Nephron (organoid): Measurements from ENCODE around the gene DDX19B.
"Not testable (repeated sequence)": the region's sequence is repeated elsewhere in the genome, so short reads cannot be mapped to it uniquely, and the experiment has no call there.

Source experiments
- H3K27ac Mint-ChIP-seq, 3 experiments: 2 replicates each; pipeline ENCODE4 v1.8.0; 2020; ENCODE audit warnings: mixed read lengths in 3 of 3, mild to moderate bottlenecking in 2 of 3, moderate library complexity in 1 of 3
- H3K27me3 Mint-ChIP-seq: 2 replicates; pipeline ENCODE4 v1.8.0; 2021; ENCODE audit warnings: low read depth, mild to moderate bottlenecking, moderate library complexity, mixed read lengths
- H3K36me3 Mint-ChIP-seq: 2 replicates; pipeline ENCODE4 v1.8.0; 2020; ENCODE audit warnings: low read depth, mixed read lengths
- H3K4me1 Mint-ChIP-seq: 2 replicates; pipeline ENCODE4 v1.8.0; 2020; ENCODE audit warnings: mixed read lengths
- H3K4me3 Mint-ChIP-seq, 3 experiments: 2 replicates each; pipeline ENCODE4 v1.8.0; 2020; ENCODE audit warnings: mild to moderate bottlenecking in 3 of 3, mixed read lengths in 3 of 3, moderate library complexity in 2 of 3
- H3K9me3 Mint-ChIP-seq: 2 replicates; pipeline ENCODE4 v1.8.0; 2020; ENCODE audit warnings: mixed read lengths
- CTCF ChIP-seq, 3 experiments: fragments of 200-600 bp; sonication (generic); IDR thresholded peaks; one replicate each; pipeline ENCODE4 v1.5.0; 2021; ENCODE audit warnings: antibody characterized with exemption in 3 of 3; ENCODE audit not compliant: unreplicated experiment in 3 of 3

Gene DDX19B

GRCh38 chr16:70364399-70364798, 65.4 kb downstream of the DDX19B start:
- no peak overlapping the region for H3K4me3 Mint-ChIP-seq
- no peak overlapping the region for H3K27ac Mint-ChIP-seq
- H3K4me1 Mint-ChIP-seq, result no peaks in the 10 kb centered on the region
- TF ChIP-seq CTCF (IDR thresholded peaks at IDR 0.05; ENCODE audit: unreplicated experiment in 3 of 3), result no peak
- H3K27me3 Mint-ChIP-seq, result no peaks in the 10 kb centered on the region
- H3K9me3 Mint-ChIP-seq, result no peaks in the 10 kb centered on the region
- peaks cover 43% of the 10 kb centered on the region for H3K36me3 Mint-ChIP-seq

GRCh38 chr16:70370145-70370544, 71.2 kb downstream of the DDX19B start:
- H3K27me3 Mint-ChIP-seq, H3K27ac Mint-ChIP-seq, H3K9me3 Mint-ChIP-seq, H3K4me1 Mint-ChIP-seq, H3K4me3 Mint-ChIP-seq: not testable (repeated sequence)
- peaks cover 51% of the 10 kb centered on the region for H3K36me3 Mint-ChIP-seq
- peak; percentile 57 to 63 (median 62) for TF ChIP-seq CTCF (IDR thresholded peaks at IDR 0.05; ENCODE audit: unreplicated experiment in 3 of 3)

GRCh38 chr16:70370924-70371323, 71.9 kb downstream of the DDX19B start:
- no peak for TF ChIP-seq CTCF (IDR thresholded peaks at IDR 0.05; ENCODE audit: unreplicated experiment in 3 of 3)
- Mint-ChIP-seq H3K9me3 (no peaks in the 10 kb centered on the region), H3K27me3 (no peaks in the 10 kb centered on the region), H3K4me1 (no peaks in the 10 kb centered on the region), H3K36me3 (peaks cover 50% of the 10 kb centered on the region), H3K27ac (no peak overlapping the region), H3K4me3 (no peak overlapping the region)

GRCh38 chr16:70372921-70373728, 74.1 kb downstream of the DDX19B start:
- Mint-ChIP-seq H3K36me3 (peaks cover 49% of the 10 kb centered on the region), H3K9me3 (no peaks in the 10 kb centered on the region), H3K27ac (no peak overlapping the region), H3K4me3 (no peak overlapping the region), H3K4me1 (no peaks in the 10 kb centered on the region), H3K27me3 (no peaks in the 10 kb centered on the region)
- no peak for TF ChIP-seq CTCF (IDR thresholded peaks at IDR 0.05; ENCODE audit: unreplicated experiment in 3 of 3)

- Mint-ChIP-seq H3K27me3 (no peaks in the 10 kb centered on the region), H3K27ac (no peak overlapping the region), H3K4me3 (no peak overlapping the region), H3K4me1 (no peaks in the 10 kb centered on the region), H3K9me3 (no peaks in the 10 kb centered on the region), H3K36me3 (peaks cover 42% of the 10 kb centered on the region)
- TF ChIP-seq CTCF (IDR thresholded peaks at IDR 0.05; ENCODE audit: unreplicated experiment in 3 of 3), result no peak
These were observed 75.2 kb downstream of the DDX19B start for GRCh38 chr16:70374213-70374612.
